Muscle layer of duodenum (tissue), 2 donors: ENCODE results near the gene EPHA6.

Source experiments
- H3K27ac ChIP-seq: one replicate; pipeline ENCODE4 v1.7.0; 2013; ENCODE audit warnings: mild to moderate bottlenecking, low read length
- H3K27me3 ChIP-seq: one replicate; pipeline ENCODE4 v1.7.0; 2013; ENCODE audit warnings: low read depth, mild to moderate bottlenecking, control low read depth, low read length
- H3K36me3 ChIP-seq, 2 donors: one replicate each; pipeline ENCODE4 v1.7.0; 2013; ENCODE audit warnings: low read length in 2 of 2, control low read depth in 1 of 2, mild to moderate bottlenecking in 1 of 2; ENCODE audit not compliant: insufficient read depth in 2 of 2, control insufficient read depth in 1 of 2
- H3K4me1 ChIP-seq, 2 donors: one replicate each; pipeline ENCODE4 v1.7.0; 2013; ENCODE audit warnings: low read length in 2 of 2, mild to moderate bottlenecking in 2 of 2, control low read depth in 1 of 2, moderate library complexity in 1 of 2; ENCODE audit not compliant: insufficient read depth in 2 of 2, control insufficient read depth in 1 of 2
- H3K4me3 ChIP-seq, 2 donors: one replicate each; pipeline ENCODE4 v1.7.0; 2013; ENCODE audit warnings: low read length in 2 of 2, low read depth in 1 of 2, mild to moderate bottlenecking in 1 of 2
- H3K9me3 ChIP-seq, 2 donors: one replicate each; pipeline ENCODE4 v1.7.0; 2013; ENCODE audit warnings: low read length in 2 of 2, control low read depth in 1 of 2, mild to moderate bottlenecking in 1 of 2; ENCODE audit not compliant: control insufficient read depth in 1 of 2
- donor health status: healthy.

EPHA6 gene

GRCh38 chr3:97291901-97292300 is 477.5 kb downstream of the EPHA6 start:
- Histone ChIP-seq H3K4me1 (no peaks in the 10 kb centered on the region), H3K4me3 (no peak overlapping the region), H3K9me3 (peaks cover 0 to 4% of the 10 kb centered on the region in 2 donors), H3K27ac (no peak overlapping the region), H3K27me3 (no peaks in the 10 kb centered on the region), H3K36me3 (no peaks in the 10 kb centered on the region)

- Histone ChIP-seq H3K9me3 (no peaks in the 10 kb centered on the region), H3K27ac (no peak overlapping the region), H3K36me3 (no peaks in the 10 kb centered on the region), H3K4me3 (no peak overlapping the region), H3K27me3 (no peaks in the 10 kb centered on the region), H3K4me1 (no peaks in the 10 kb centered on the region)
Measured at GRCh38 chr3:97293596-97294131, 479.3 kb downstream of the EPHA6 start.

- Histone ChIP-seq H3K27me3 (no peaks in the 10 kb centered on the region), H3K36me3 (no peaks in the 10 kb centered on the region), H3K9me3 (no peaks in the 10 kb centered on the region), H3K4me3 (no peak overlapping the region), H3K27ac (no peak overlapping the region), H3K4me1 (no peaks in the 10 kb centered on the region)
Measured at GRCh38 chr3:97297032-97297431, 482.6 kb downstream of the EPHA6 start.

- Histone ChIP-seq H3K9me3 (peaks cover 0 to 3% of the 10 kb centered on the region in 2 donors), H3K36me3 (no peaks in the 10 kb centered on the region), H3K4me1 (no peaks in the 10 kb centered on the region), H3K27ac (no peak overlapping the region), H3K4me3 (no peak overlapping the region), H3K27me3 (no peaks in the 10 kb centered on the region)
Measured at GRCh38 chr3:97301114-97301513, 486.7 kb downstream of the EPHA6 start.

GRCh38 chr3:97306226-97306625 is 491.8 kb downstream of the EPHA6 start:
- Histone ChIP-seq H3K27me3 (no peaks in the 10 kb centered on the region), H3K9me3 (peaks cover 0 to 3% of the 10 kb centered on the region in 2 donors), H3K27ac (no peak overlapping the region), H3K4me1 (no peaks in the 10 kb centered on the region), H3K36me3 (no peaks in the 10 kb centered on the region), H3K4me3 (no peak overlapping the region)

GRCh38 chr3:97338375-97338774 is 524.0 kb downstream of the EPHA6 start:
- H3K27me3 ChIP-seq = no peaks in the 10 kb centered on the region
- no peaks in the 10 kb centered on the region for H3K4me1 ChIP-seq
- H3K4me3 ChIP-seq = no peak overlapping the region
- H3K27ac ChIP-seq = no peak overlapping the region
- no peaks in the 10 kb centered on the region for H3K36me3 ChIP-seq
- H3K9me3 ChIP-seq = no peaks in the 10 kb centered on the region

GRCh38 chr3:97340940-97341339 is 526.5 kb downstream of the EPHA6 start:
- H3K4me1 ChIP-seq = no peaks in the 10 kb centered on the region
- no peaks in the 10 kb centered on the region for H3K36me3 ChIP-seq
- no peaks in the 10 kb centered on the region for H3K9me3 ChIP-seq

GRCh38 chr3:97347780-97348179 is 533.4 kb downstream of the EPHA6 start:
- Histone ChIP-seq H3K27ac (no peak overlapping the region), H3K4me3 (no peak overlapping the region), H3K27me3 (no peaks in the 10 kb centered on the region), H3K9me3 (no peaks in the 10 kb centered on the region), H3K36me3 (no peaks in the 10 kb centered on the region), H3K4me1 (no peaks in the 10 kb centered on the region)

More at GRCh38 chr3:97340940-97341339, 526.5 kb downstream of the EPHA6 start:
- no peak overlapping the region for H3K4me3 ChIP-seq
- H3K27ac ChIP-seq = no peak overlapping the region
- no peaks in the 10 kb centered on the region for H3K27me3 ChIP-seq

GRCh38 chr3:97350971-97351370 is 536.6 kb downstream of the EPHA6 start:
- Histone ChIP-seq H3K27ac (no peak overlapping the region), H3K4me1 (no peaks in the 10 kb centered on the region), H3K27me3 (no peaks in the 10 kb centered on the region), H3K4me3 (no peak overlapping the region), H3K9me3 (no peaks in the 10 kb centered on the region), H3K36me3 (no peaks in the 10 kb centered on the region)

GRCh38 chr3:97353176-97353575 is 538.8 kb downstream of the EPHA6 start:
- no peak overlapping the region for H3K27ac ChIP-seq
- H3K4me3 ChIP-seq = no peak overlapping the region
- no peaks in the 10 kb centered on the region for H3K36me3 ChIP-seq
- H3K4me1 ChIP-seq = no peaks in the 10 kb centered on the region
- no peaks in the 10 kb centered on the region for H3K27me3 ChIP-seq
- H3K9me3 ChIP-seq = peaks cover 0 to 2% of the 10 kb centered on the region in 2 donors

GRCh38 chr3:97359977-97360376 is 545.6 kb downstream of the EPHA6 start:
- H3K4me1 ChIP-seq = no peaks in the 10 kb centered on the region
- no peak overlapping the region for H3K4me3 ChIP-seq
- no peaks in the 10 kb centered on the region for H3K27me3 ChIP-seq
- no peaks in the 10 kb centered on the region for H3K36me3 ChIP-seq
- peaks cover 0 to 4% of the 10 kb centered on the region in 2 donors for H3K9me3 ChIP-seq
- H3K27ac ChIP-seq = no peak overlapping the region

GRCh38 chr3:97360804-97361203 is 546.4 kb downstream of the EPHA6 start:
- peaks cover 0 to 4% of the 10 kb centered on the region in 2 donors for H3K9me3 ChIP-seq
- H3K36me3 ChIP-seq = no peaks in the 10 kb centered on the region
- H3K4me1 ChIP-seq = no peaks in the 10 kb centered on the region
- H3K27me3 ChIP-seq = no peaks in the 10 kb centered on the region
- no peak overlapping the region for H3K27ac ChIP-seq
- no peak overlapping the region for H3K4me3 ChIP-seq
